Epithelial cell of prostate (primary cell): ENCODE data around the gene GJC2.
"Not testable (repeated sequence)": the region's sequence is repeated elsewhere in the genome, so short reads cannot be mapped to it uniquely, and the experiment has no call there.

Source experiments
- DNase-seq: peaks from one replicate; pipeline ENCODE4 v3.0.0-alpha.2; 2011; ENCODE audit warnings: low read depth, low spot score
- H3K27ac ChIP-seq: fragments of 450-650 bp; 2 replicates; pipeline ENCODE4 v1.5.1; 2017; ENCODE audit warnings: mild to moderate bottlenecking

The GJC2 gene

GRCh38 chr1:228180959-228181644 lies 31.4 kb downstream of the GJC2 start:
- H3K27ac ChIP-seq: no peak overlapping the region
- no peak for DNase-seq

- H3K27ac ChIP-seq: no peak overlapping the region
- DNase-seq: no peak
Observed at GRCh38 chr1:228181645-228182034, 31.9 kb downstream of the GJC2 start.

DNA sequence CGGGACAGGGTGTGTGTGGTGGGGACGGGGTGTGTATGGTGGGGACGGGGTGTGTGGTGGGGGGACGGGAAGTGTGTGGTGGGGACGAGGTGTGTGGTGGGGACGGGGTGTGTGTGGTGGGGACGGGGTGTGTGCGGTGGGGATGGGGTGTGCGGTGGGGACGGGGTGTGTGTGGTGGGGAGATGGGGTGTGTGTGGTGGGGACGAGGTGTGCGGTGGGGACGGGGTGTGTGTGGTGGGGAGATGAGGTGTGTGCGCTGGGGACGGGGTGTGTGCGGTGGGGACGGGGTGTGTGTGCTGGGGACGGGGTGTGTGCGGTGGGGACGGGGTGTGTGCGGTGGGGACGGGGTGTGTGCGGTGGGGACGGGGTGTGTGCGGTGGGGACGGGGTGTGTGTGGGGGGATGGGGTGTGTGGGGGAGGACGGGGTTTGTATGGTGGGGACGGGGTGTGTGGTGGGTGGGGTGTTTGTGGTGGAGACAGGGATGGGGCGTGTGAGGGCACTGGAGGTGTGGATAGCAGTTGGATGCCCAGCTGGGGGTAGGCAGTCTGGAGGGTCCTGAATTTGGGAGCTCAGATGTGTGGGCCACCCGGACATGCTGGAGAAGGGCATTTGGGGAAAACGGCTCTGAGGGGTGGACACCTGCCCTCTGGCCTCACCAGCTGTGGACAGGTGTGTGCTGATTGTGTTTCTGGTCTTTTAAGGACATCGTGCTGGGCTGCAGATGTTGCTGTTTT lies 32.7 kb downstream of the GJC2 start:
- H3K27ac ChIP-seq: no peak overlapping the region
- no peak for DNase-seq

- no peak for DNase-seq
- H3K27ac ChIP-seq: no peak overlapping the region
Observed at GRCh38 chr1:228184152-228184551, 34.4 kb downstream of the GJC2 start.

DNA sequence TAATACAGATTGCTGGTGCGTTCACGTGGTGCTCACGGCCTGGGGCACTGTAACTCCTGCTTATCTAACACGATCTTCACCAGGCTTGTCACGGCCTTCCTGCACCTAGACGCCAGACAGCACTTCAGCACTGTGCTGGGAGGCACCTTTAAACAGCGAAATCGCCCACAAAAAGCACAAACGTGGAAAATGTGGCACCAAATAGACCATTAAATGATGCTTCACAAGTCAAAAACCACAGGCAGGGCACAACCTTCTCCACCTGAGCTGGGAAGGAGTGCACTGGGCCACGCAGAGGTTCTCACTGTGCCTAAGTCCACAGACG lies 35.9 kb downstream of the GJC2 start:
- no peak overlapping the region for H3K27ac ChIP-seq
- no peak for DNase-seq

DNA sequence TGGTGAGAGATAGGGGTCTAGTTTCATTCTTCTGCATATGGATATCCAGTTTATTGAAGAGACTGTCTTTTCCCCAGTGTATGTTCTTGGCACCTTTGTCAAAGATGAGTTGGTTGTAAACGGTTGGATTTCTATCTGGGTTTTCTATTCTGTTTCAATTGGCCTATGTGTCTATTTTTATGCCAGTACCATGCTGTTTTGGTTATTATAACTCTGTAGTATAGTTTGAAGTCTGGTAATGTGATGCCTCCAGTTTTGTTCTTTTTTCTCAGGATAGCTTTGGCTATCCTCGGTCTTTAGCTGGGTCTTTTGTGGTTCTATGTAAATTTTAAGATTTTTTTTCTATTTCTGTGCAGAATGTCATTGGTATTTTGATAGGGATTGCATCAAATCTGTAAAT lies 38.5 kb downstream of the GJC2 start:
- H3K27ac ChIP-seq, DNase-seq: not testable (repeated sequence)

DNA sequence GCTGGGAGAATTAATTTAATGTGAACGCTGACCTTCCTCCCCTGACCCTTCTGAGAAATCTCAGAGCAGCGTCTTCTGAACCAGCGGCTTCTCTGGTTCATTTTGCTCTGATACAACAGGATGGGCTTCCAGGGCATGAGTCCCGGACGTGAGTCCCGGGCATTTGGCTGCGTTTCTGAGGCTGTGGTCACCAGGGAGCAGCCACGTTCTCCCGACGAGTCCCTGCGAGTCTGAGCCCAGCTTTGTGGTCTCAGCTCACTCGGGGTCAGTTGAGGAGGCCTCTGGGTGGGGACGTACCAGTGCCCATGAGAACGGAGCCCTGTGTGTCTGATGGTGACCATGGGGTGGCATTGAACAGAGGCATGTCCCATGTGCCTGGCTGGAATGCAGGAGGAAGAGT lies 40.5 kb downstream of the GJC2 start:
- DNase-seq: no peak

GRCh38 chr1:228190778-228191177 lies 41.0 kb downstream of the GJC2 start:
- DNase-seq: no peak
- H3K27ac ChIP-seq: no peak overlapping the region

More for the DNA sequence above, 40.5 kb downstream of the GJC2 start:
- no peak overlapping the region for H3K27ac ChIP-seq

GRCh38 chr1:228194436-228194835 lies 44.7 kb downstream of the GJC2 start:
- DNase-seq: no peak
- no peak overlapping the region for H3K27ac ChIP-seq

GRCh38 chr1:228194921-228195812 lies 45.4 kb downstream of the GJC2 start:
- no peak overlapping the region for H3K27ac ChIP-seq
- no peak for DNase-seq

GRCh38 chr1:228197555-228198147 lies 47.9 kb downstream of the GJC2 start:
- DNase-seq: no peak
- no peak overlapping the region for H3K27ac ChIP-seq

DNA sequence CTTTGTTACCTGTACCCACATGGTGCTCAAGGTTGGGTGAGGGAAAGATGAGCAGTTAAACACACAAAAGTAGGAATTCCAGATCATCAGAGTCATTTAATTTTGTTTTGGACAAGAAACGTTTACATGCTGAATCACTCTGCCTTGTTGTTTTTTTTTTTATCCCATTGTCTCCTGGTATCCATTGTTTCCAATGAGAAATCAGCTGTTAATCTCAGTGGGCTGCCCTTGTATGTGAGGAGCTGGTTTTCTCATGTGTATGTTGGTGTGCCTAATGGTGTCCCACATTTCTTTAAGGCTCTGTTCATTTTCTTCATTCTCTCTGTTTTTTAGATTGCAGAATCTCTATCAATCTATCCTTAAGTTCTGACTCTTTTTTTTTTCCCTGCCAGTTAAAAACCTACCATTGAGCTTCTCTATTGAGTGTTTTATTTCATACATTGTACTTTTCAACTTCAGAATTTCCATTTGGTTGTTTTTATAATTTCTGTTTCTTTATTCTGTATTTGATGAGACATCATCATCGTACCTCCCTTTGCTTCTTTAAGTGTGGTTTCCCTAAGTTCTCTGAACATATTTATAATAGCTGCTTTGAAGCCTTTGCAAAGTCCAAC lies 49.4 kb downstream of the GJC2 start:
- H3K27ac ChIP-seq: no peak overlapping the region
- no peak for DNase-seq

DNA sequence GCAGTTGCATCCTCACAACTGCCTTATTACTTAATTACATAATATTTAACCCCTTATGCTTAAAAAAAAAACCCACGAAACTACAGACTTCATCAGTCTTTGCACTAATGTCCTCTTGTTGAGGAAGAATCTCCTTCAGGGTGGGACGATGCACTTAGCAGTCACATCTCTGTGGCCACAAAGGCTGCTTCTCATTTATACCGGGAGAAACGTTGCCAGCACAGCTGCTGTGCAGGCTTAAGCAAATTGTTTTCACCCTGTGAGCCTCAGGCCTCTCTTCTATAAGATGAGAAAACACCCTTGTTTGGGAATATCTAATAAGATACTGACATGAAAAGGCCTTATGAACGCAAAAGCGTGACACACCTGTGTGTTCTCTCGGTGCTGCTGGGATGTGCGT lies 55.2 kb downstream of the GJC2 start:
- H3K27ac ChIP-seq: no peak overlapping the region
- DNase-seq: no peak

- DNase-seq: no peak
- no peak overlapping the region for H3K27ac ChIP-seq
Observed at GRCh38 chr1:228205526-228206436, 56.1 kb downstream of the GJC2 start.

DNA sequence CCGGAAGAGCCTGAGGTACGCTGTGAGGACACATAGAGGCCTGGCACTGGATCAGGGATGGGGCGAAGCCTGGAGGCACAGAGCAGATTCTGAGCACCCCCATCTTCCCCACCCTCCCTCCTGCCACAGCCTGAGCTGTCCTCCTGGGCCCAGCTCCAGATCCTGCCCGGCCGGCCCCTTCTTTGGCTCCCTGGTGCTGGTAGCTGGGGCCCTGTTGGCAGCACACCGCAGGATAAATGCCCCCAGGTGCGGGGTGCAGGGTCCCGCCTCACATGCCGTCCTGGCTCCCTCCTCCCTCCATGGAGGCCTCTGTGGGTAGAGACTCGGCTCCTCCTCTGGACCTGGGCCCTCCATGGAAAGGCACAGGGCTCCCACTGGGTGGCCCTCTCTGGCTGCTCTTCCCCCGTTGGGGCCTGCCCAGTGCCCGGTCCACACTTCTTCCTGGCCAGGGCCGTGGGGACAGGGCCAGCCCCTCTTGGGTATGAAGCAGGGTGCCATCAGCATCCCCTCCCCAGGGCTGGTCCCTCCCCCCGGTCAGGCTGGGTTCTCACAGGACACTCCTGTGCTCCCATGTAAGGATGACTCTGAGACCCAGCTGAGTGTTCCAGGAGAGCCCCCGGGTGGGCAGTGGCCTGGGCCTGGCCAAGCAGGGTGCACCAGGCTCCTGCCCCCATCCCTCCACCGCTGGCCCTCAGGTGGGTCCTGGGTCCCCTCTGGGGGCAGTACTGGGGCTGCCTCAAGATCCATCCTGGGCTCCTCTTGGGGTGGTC lies 57.0 kb downstream of the GJC2 start:
- no peak for DNase-seq
- no peak overlapping the region for H3K27ac ChIP-seq

- no peak for DNase-seq
- H3K27ac ChIP-seq: no peak overlapping the region
Observed at GRCh38 chr1:228207381-228207810, 57.7 kb downstream of the GJC2 start.

GRCh38 chr1:228207851-228208821 lies 58.4 kb downstream of the GJC2 start, which contains the start of gene OBSCN:
OBSCN (plus strand) TSS chr1:228208044; CDS start chr1:228211784, 3,740 bp downstream.
- no peak within 1 kb of the TSS for H3K27ac ChIP-seq
- DNase-seq: no peak
